ENCODE results near the gene CHST15. TPM values are rescaled to one million over a fixed set of nuclear protein-coding genes. Genes with fewer than 3 reads are reported as not detected.

CHST15 gene
- under 1 TPM; 0.12 to 0.25 TPM for total RNA-seq

DNA sequence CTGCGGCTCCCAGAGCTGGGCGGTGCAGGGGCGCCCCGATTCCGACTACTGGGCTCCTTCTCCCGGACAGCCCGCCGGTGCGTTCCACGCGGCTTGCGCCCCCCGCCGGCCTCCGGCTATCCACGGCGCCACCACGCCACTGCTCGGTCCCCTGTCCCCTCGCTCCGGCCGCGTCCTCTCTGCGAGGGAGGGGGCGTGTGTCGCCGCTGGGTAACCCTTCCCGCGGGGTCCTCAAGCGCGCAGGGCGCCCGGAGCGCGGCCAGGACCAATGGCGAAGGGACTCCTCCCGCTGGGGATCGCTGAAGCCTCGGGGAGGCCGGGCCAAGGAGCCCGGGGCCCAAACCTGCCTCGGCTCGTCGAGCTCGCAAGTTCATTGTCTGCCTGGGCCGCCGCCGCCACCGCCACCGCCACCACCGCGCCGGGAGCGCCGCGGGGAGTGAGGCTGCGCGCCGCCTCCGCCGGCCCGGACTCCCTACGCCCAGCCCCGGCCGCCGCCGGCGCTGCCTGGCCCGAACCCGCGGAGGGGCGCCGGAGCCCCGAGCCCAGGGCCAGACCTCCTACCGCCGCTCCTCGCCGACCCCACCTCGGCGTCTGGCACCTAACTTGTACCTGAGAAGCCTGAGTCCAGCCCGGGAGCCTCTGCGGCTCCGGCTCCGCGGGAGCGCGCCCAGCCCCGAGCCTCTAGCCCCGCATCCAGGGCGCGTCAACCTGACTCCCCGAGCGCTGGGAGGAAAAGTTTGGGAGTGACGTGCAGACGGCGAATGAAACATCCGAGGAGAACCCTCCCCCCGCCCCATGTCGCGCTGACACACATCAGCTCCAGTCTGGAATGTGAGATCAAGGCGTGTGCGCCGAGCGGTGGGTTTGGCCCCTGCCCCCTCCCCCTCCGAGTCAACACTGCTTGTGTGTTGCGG lies at the start of gene CHST15:
TSS of gene CHST15 (minus strand) at position 739 of the 914 bp plus-strand sequence. CDS start 47,386 bp downstream, outside the sequence.
- Mint-ChIP-seq H3K27me3 (peaks cover 68% of the 10 kb centered on the region), H3K36me3 (no peaks in the 10 kb centered on the region), H3K27ac (no peak within 1 kb of the TSS), H3K9me3 (peaks cover 1% of the 10 kb centered on the region), H3K4me3 (peak within 1 kb of the TSS; percentile 37), H3K4me1 (no peaks in the 10 kb centered on the region)
- peak; percentile 26 for DNase-seq

DNA sequence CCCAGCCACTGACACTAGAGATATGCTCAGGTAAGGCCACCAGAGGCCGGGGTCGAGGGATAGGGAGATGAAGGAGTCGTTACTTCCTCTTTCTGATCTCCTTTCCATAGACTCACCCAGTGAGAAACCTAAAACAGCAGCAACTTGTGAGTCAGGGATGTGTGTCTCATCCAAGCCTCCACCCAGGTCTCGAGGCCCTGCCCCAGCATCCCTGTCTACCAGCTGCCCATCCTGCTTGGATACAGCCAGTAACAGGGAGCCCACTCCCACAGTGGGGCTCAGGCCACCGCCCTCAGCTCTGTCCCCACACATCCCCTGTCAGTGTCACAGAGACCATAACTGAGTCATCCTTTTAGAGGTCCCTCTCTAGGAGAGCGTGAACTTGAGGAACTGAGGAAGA lies 49.6 kb upstream of the CHST15 start:
- DNase-seq, result no peak
- no peaks in the 10 kb centered on the region for H3K9me3 Mint-ChIP-seq
- no peaks in the 10 kb centered on the region for H3K36me3 Mint-ChIP-seq
- H3K4me3 Mint-ChIP-seq, result no peak overlapping the region
- H3K4me1 Mint-ChIP-seq, result no peaks in the 10 kb centered on the region
- H3K27me3 Mint-ChIP-seq, result no peaks in the 10 kb centered on the region
- no peak overlapping the region for H3K27ac Mint-ChIP-seq

DNA sequence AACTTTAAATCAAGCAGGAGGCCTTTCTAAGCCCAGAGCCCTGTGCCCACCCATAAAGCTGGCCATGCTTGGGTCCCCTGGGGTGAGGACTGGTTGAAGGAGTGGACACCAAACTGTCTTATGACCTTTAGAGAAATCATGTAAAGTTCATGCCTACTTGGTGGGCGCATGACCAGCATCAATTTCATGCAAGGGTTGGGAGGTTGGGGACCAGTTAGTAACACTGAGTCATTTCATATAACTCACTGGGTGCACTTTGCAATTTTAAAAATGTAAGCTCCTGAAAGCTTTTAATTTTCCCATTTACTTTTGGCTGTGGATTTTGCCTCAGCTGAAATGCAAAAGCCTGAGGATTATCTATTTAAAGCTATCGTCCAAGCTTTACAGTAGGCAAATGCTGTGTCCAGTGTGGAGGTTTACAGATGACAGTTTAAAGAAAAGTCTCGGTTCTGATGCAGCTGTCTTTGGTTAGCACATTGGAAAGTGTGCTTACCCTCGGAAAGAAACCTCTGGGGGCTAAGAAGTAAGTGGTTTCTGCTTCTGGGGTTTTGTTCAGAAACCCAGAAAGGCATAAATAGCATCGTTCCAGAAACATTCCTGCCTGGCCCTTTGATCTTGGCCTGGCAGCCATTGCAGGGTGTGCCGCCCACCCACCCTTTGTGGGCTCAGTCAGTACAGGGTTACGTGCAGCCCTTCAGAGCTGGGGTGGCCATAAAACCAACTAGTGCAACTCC lies 48.8 kb upstream of the CHST15 start:
- no peaks in the 10 kb centered on the region for H3K27me3 Mint-ChIP-seq
- no peak for DNase-seq
- no peaks in the 10 kb centered on the region for H3K9me3 Mint-ChIP-seq
- no peaks in the 10 kb centered on the region for H3K4me1 Mint-ChIP-seq
- no peak overlapping the region for H3K27ac Mint-ChIP-seq
- H3K4me3 Mint-ChIP-seq, result no peak overlapping the region
- no peaks in the 10 kb centered on the region for H3K36me3 Mint-ChIP-seq

DNA sequence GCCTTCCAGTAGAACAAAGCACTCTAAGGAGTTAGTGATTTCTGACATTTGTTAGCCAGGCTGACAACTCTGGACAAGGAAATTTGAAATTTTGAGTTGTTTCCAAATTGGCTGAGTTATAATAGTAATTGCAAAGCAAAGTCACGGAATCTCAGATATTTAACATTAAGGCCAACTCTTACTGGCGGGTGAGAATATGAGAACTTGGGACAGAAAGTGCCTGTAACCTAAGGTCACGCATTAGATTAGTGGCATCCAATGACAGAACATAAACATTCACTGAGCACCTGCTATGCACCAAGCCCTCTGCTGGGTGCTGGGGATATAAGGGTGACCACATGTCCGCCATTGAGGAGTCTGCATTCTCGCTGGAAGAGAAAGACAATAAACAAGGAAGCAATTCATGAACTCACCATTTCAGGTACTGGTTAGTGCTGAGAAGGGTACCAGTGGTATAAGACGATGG lies 45.5 kb upstream of the CHST15 start:
- no peaks in the 10 kb centered on the region for H3K27me3 Mint-ChIP-seq
- H3K4me1 Mint-ChIP-seq, result no peaks in the 10 kb centered on the region
- no peak overlapping the region for H3K4me3 Mint-ChIP-seq
- no peaks in the 10 kb centered on the region for H3K36me3 Mint-ChIP-seq
- no peaks in the 10 kb centered on the region for H3K9me3 Mint-ChIP-seq
- H3K27ac Mint-ChIP-seq, result no peak overlapping the region
- DNase-seq, result no peak

- Mint-ChIP-seq H3K27ac (no peak overlapping the region), H3K27me3 (no peaks in the 10 kb centered on the region), H3K4me3 (no peak overlapping the region), H3K36me3 (no peaks in the 10 kb centered on the region), H3K4me1 (no peaks in the 10 kb centered on the region), H3K9me3 (no peaks in the 10 kb centered on the region)
- no peak for DNase-seq
Measured at GRCh38 chr10:124138195-124138882, 44.9 kb upstream of the CHST15 start.

DNA sequence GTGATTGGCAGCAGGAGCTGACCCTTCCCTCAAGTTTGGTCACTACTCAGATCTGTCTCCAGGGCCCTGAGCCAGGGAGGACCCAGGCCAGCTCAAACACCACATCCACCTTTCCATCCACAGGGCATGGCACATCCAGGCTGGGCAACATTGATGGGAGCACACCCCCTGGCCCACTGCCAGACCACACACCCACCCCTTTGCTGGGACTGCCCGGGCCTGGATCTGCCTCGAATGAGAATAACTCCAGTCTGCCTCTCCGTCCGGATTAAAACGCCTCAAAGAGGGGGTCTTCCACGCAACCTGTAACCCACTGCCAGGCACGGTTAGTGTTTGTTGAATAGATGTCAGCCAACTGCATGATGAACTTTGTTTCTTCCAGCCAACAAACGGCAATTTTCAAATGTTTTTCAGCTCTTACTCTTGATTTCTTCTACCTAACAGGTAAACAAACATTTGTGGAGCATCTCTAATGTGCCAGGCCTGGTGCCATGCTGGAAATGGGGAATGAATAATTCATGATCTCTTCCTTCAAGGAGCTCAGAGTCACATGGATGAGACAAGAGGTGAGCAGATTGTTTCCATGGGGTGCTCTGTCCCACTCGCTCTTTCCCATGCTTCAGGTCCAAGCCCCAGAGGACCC lies 41.0 kb upstream of the CHST15 start:
- H3K27ac Mint-ChIP-seq, result no peak overlapping the region
- no peaks in the 10 kb centered on the region for H3K4me1 Mint-ChIP-seq
- no peaks in the 10 kb centered on the region for H3K36me3 Mint-ChIP-seq
- no peak for DNase-seq
- H3K4me3 Mint-ChIP-seq, result no peak overlapping the region
- no peaks in the 10 kb centered on the region for H3K9me3 Mint-ChIP-seq
- H3K27me3 Mint-ChIP-seq, result peaks cover 7% of the 10 kb centered on the region

GRCh38 chr10:124132876-124133275 lies 39.5 kb upstream of the CHST15 start:
- Mint-ChIP-seq H3K9me3 (no peaks in the 10 kb centered on the region), H3K4me3 (no peak overlapping the region), H3K4me1 (no peaks in the 10 kb centered on the region), H3K36me3 (no peaks in the 10 kb centered on the region), H3K27me3 (peaks cover 7% of the 10 kb centered on the region), H3K27ac (no peak overlapping the region)
- no peak for DNase-seq

- Mint-ChIP-seq H3K27ac (no peak overlapping the region), H3K9me3 (no peaks in the 10 kb centered on the region), H3K27me3 (peaks cover 7% of the 10 kb centered on the region), H3K4me3 (no peak overlapping the region), H3K4me1 (no peaks in the 10 kb centered on the region), H3K36me3 (no peaks in the 10 kb centered on the region)
- no peak for DNase-seq
Measured at GRCh38 chr10:124132306-124132705, 38.9 kb upstream of the CHST15 start.

- Mint-ChIP-seq H3K4me1 (no peaks in the 10 kb centered on the region), H3K36me3 (no peaks in the 10 kb centered on the region), H3K27me3 (peaks cover 7% of the 10 kb centered on the region), H3K27ac (no peak overlapping the region), H3K4me3 (no peak overlapping the region), H3K9me3 (no peaks in the 10 kb centered on the region)
- DNase-seq, result no peak
Measured at GRCh38 chr10:124131172-124131571, 37.8 kb upstream of the CHST15 start.

- Mint-ChIP-seq H3K27me3 (peaks cover 7% of the 10 kb centered on the region), H3K4me1 (no peaks in the 10 kb centered on the region), H3K4me3 (no peak overlapping the region), H3K36me3 (no peaks in the 10 kb centered on the region), H3K9me3 (no peaks in the 10 kb centered on the region), H3K27ac (no peak overlapping the region)
- DNase-seq, result no peak
Measured at GRCh38 chr10:124130198-124130900, 37.0 kb upstream of the CHST15 start.

DNA sequence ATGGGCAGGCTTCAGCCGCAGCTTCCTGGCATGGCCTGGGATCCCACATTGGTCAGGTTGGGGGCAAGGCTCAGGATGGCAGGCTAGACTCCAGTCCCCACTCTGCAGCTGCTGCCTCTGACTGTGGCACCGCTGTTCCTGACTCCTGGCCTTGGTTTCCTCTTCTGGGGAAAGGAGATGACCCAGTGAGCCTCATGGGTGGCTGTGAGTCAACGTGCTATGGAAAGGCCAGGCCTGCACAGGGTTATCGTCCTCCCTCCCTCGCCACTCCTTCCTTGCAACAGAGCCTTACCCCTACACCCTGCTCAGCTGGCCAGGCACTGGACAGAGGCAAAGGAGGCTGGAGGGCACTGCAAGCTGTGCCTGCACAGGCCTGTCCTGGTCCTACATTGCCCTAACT lies 36.1 kb upstream of the CHST15 start:
- no peaks in the 10 kb centered on the region for H3K9me3 Mint-ChIP-seq
- no peak for DNase-seq
- H3K4me3 Mint-ChIP-seq, result no peak overlapping the region
- peaks cover 7% of the 10 kb centered on the region for H3K27me3 Mint-ChIP-seq
- no peaks in the 10 kb centered on the region for H3K36me3 Mint-ChIP-seq
- no peak overlapping the region for H3K27ac Mint-ChIP-seq
- no peaks in the 10 kb centered on the region for H3K4me1 Mint-ChIP-seq

DNA sequence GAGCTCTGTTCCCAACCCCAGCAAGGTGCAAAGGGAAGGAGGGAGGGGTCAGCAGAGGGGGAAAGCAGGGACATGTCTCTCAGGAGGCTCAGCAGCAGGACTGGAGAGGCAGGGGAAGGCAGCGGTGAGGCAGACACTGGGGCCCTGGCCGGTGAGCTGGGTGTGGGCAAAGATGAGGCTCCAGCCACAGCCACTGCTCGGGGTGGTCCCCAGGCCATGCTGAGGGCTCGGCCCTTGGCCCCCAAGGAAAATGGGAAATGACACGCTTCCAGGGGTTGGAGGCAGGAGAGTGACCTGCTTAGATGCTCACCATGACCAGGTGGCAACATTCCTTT lies 35.4 kb upstream of the CHST15 start:
- DNase-seq, result no peak
- H3K36me3 Mint-ChIP-seq, result no peaks in the 10 kb centered on the region
- H3K4me3 Mint-ChIP-seq, result no peak overlapping the region
- H3K9me3 Mint-ChIP-seq, result no peaks in the 10 kb centered on the region
- H3K27ac Mint-ChIP-seq, result no peak overlapping the region
- H3K4me1 Mint-ChIP-seq, result no peaks in the 10 kb centered on the region
- H3K27me3 Mint-ChIP-seq, result peaks cover 7% of the 10 kb centered on the region

DNA sequence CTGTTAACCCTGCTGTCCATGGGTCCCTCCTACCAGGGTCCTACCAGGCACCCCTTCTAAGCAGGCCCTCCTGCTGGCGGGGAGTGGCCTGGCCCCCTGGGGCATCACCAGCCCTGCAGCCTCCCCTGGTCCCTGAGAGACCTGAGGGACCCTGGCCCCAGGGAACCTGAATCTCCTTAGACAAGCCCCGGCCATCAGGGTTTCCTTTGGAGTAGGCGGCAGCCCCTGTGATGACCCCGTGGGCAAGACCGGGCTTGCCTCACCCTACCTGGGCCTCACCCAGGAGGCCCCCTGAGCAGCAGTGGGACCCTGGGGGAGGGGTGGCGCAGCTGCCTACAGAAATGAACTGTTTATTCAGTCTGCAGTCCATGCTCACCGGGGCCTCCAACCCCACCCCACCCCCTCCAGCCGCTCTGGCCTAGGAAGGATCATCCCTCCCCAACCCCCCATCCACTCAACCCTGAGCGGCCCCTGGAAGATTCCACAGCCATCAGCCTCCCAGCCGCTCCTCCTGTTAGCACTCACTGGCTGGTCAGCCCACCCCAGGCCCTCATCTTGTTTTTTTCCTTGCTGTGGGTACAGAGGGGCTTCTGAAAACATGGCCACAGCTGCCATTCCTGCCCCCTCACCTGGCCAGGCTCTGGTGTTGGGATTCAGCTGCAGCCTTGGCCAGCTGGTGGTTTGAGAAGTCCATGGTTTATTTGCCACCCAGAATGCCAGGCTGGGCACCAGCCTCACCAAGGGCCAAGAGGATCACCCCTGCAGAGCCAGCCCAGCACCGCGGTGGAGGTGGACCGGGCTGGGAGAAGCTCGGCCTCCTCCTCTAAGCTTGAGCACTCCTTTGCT lies 34.8 kb upstream of the CHST15 start:
- Mint-ChIP-seq H3K4me3 (no peak overlapping the region), H3K9me3 (no peaks in the 10 kb centered on the region), H3K36me3 (no peaks in the 10 kb centered on the region), H3K4me1 (no peaks in the 10 kb centered on the region), H3K27me3 (peaks cover 7% of the 10 kb centered on the region), H3K27ac (no peak overlapping the region)
- no peak for DNase-seq

DNA sequence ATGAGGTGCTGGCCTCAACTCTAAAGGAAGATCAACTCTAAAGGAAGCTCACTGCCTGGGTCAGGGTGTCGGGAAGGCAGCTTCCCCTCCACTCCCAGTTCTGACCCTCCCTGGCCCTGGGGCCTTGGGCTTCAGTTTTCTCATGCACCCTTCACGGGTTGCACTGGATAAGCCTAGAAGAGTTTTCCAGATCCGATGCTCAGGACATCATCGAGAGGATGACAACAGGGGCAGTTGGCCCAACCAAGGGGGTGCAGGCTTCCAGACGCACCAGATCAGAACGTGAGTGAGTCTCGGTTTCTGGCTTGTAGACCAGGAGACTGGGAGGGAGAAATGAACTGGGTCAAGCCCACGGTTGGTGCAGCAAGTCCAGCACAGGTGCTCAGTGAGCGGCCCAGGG lies 34.2 kb upstream of the CHST15 start:
- H3K27ac Mint-ChIP-seq, result no peak overlapping the region
- H3K36me3 Mint-ChIP-seq, result no peaks in the 10 kb centered on the region
- peaks cover 7% of the 10 kb centered on the region for H3K27me3 Mint-ChIP-seq
- H3K9me3 Mint-ChIP-seq, result no peaks in the 10 kb centered on the region
- H3K4me3 Mint-ChIP-seq, result no peak overlapping the region
- no peaks in the 10 kb centered on the region for H3K4me1 Mint-ChIP-seq
- no peak for DNase-seq
